SK-N-SH treated with all-trans-retinoic acid at 6 μM for 48 hours (cell line): ENCODE results near the gene ALK.

Source experiments
- ATAC-seq: fragments of 200-7000 bp; cut with Tn5 transposase; 3 replicates; pipeline ENCODE4 v1.9.1; 2020; ENCODE audit warnings: mild to moderate bottlenecking, moderate library complexity
- ARNTL ChIP-seq: fragments of 450-650 bp; formaldehyde crosslinking; IDR thresholded peaks from 2 replicates; pipeline ENCODE4 v1.5.0; 2020; ENCODE audit warnings: low read depth, mild to moderate bottlenecking, moderate library complexity, borderline replicate concordance
- BACH2 ChIP-seq: fragments of 250-450 bp; sonication (Bioruptor Pico); IDR thresholded peaks from 2 replicates; pipeline ENCODE4 v1.9.0; 2021; ENCODE audit warnings: mild to moderate bottlenecking, borderline replicate concordance
- CREB5 ChIP-seq: fragments of 250-450 bp; sonication (Bioruptor Pico); IDR thresholded peaks from 2 replicates; pipeline ENCODE4 v1.5.1; 2020; ENCODE audit warnings: low read depth, mild to moderate bottlenecking, moderate library complexity
- CSDC2 ChIP-seq: fragments of 250-450 bp; sonication (Bioruptor Pico); IDR thresholded peaks from 2 replicates; pipeline ENCODE4 v1.5.0; 2020; ENCODE audit warnings: mild to moderate bottlenecking, moderate library complexity
- CSRNP3 ChIP-seq: fragments of 250-450 bp; sonication (Bioruptor Pico); IDR thresholded peaks from 2 replicates; pipeline ENCODE4 v1.5.1; 2021; ENCODE audit warnings: mild to moderate bottlenecking, moderate library complexity
- GLIS3 ChIP-seq: fragments of 250-450 bp; sonication (Bioruptor Pico); IDR thresholded peaks from 2 replicates; pipeline ENCODE4 v1.5.0; 2020; ENCODE audit warnings: mild to moderate bottlenecking, moderate library complexity
- ISL1 ChIP-seq: fragments of 250-450 bp; sonication (Bioruptor Pico); IDR thresholded peaks from 2 replicates; pipeline ENCODE4 v2.1.2; 2022; ENCODE audit warnings: mild to moderate bottlenecking, moderate library complexity
- OSR1 ChIP-seq: fragments of 250-450 bp; sonication (Bioruptor Pico); IDR thresholded peaks from 2 replicates; pipeline ENCODE4 v1.8.0; 2022; ENCODE audit warnings: moderate library complexity, mild to moderate bottlenecking, inconsistent platforms
- POU6F1 ChIP-seq: fragments of 250-450 bp; sonication (Bioruptor Pico); IDR thresholded peaks from 2 replicates; pipeline ENCODE4 v1.8.0; 2021; ENCODE audit warnings: low read depth, mild to moderate bottlenecking, moderate library complexity, borderline replicate concordance
- PPARA ChIP-seq: fragments of 250-450 bp; sonication (Bioruptor Pico); IDR thresholded peaks from 2 replicates; pipeline ENCODE4 v1.5.0; 2020; ENCODE audit warnings: mild to moderate bottlenecking, borderline replicate concordance
- RARB ChIP-seq: fragments of 250-450 bp; sonication (Bioruptor Pico); IDR thresholded peaks from 2 replicates; pipeline ENCODE4 v1.8.0; 2021; ENCODE audit warnings: mild to moderate bottlenecking, moderate library complexity
- TCF4 ChIP-seq: fragments of 250-450 bp; sonication (Bioruptor Pico); IDR thresholded peaks from 2 replicates; pipeline ENCODE4 v1.8.0; 2021; ENCODE audit warnings: mild to moderate bottlenecking, moderate library complexity, borderline replicate concordance
- TOX ChIP-seq: fragments of 250-450 bp; sonication (Bioruptor Pico); IDR thresholded peaks from 2 replicates; pipeline ENCODE4 v1.8.0; 2021; ENCODE audit warnings: mild to moderate bottlenecking, moderate library complexity, borderline replicate concordance
- TSHZ2 ChIP-seq: fragments of 250-450 bp; sonication (Bioruptor Pico); IDR thresholded peaks from 2 replicates; pipeline ENCODE4 v1.5.0; 2020; ENCODE audit warnings: mild to moderate bottlenecking, moderate library complexity
- ZC3H10 ChIP-seq: fragments of 250-450 bp; sonication (Bioruptor Pico); IDR thresholded peaks from 2 replicates; pipeline ENCODE4 v1.5.1; 2021; ENCODE audit warnings: mild to moderate bottlenecking, moderate library complexity
- ZFP3 ChIP-seq: fragments of 250-450 bp; sonication (Bioruptor Pico); IDR thresholded peaks from 2 replicates; pipeline ENCODE4 v1.5.0; 2020; ENCODE audit warnings: mild to moderate bottlenecking, moderate library complexity
- ZNF565 ChIP-seq: fragments of 450-650 bp; formaldehyde crosslinking; conservative IDR thresholded peaks from 2 replicates; pipeline ENCODE4 v1.5.0; 2020; ENCODE audit warnings: low read depth, mild to moderate bottlenecking, moderate library complexity
- ZNF8 ChIP-seq: fragments of 450-650 bp; formaldehyde crosslinking; IDR thresholded peaks from 2 replicates; pipeline ENCODE4 v1.5.0; 2020; ENCODE audit warnings: mild to moderate bottlenecking, moderate library complexity

ALK gene

GRCh38 chr2:29317801-29318485, 603.4 kb downstream of the ALK start:
- TF ChIP-seq TSHZ2 (CRISPR knock-in tag) (no peak), ZNF8 (CRISPR knock-in tag) (no peak), TOX (no peak), ZFP3 (CRISPR knock-in tag) (no peak), OSR1 (CRISPR knock-in tag) (no peak), CREB5 (CRISPR knock-in tag) (no peak), ZNF565 (no peak)
- TF ChIP-seq, all 23 proteins: peak for 0
- no peak for ATAC-seq

- peak; percentile 81 for ATAC-seq
- TF ChIP-seq OSR1 (CRISPR knock-in tag) = no peak
- 0 out of 2 replicates have a peak, but pooled peaks have one; percentile 19 for TF ChIP-seq CREB5 (CRISPR knock-in tag)
- no peak for TF ChIP-seq GLIS3 (CRISPR knock-in tag)
- no peak; the same call in 1 of the 2 replicates for TF ChIP-seq TSHZ2 (CRISPR knock-in tag)
- TF ChIP-seq TCF4 (CRISPR knock-in tag) = peak; percentile 54; the same call in 1 of the 2 replicates
- no peak for TF ChIP-seq PPARA (CRISPR knock-in tag)
- no peak for TF ChIP-seq POU6F1 (CRISPR knock-in tag)
- peak; percentile 82 for TF ChIP-seq ISL1 (CRISPR knock-in tag)
- TF ChIP-seq CSDC2 = 0 out of 2 replicates have a peak, but pooled peaks have one; percentile 60
Observed at GRCh38 chr2:29317077-29317517, 604.3 kb downstream of the ALK start.

GRCh38 chr2:29314816-29315571, 606.4 kb downstream of the ALK start:
- TF ChIP-seq RARB (CRISPR knock-in tag) = no peak
- no peak for TF ChIP-seq OSR1 (CRISPR knock-in tag)
- TF ChIP-seq CSRNP3 = no peak
- TF ChIP-seq ARNTL = no peak
- TF ChIP-seq ZFP3 (CRISPR knock-in tag) = no peak
- TF ChIP-seq CREB5 (CRISPR knock-in tag) = no peak
- TF ChIP-seq ZC3H10 (CRISPR knock-in tag) = no peak
- no peak for TF ChIP-seq ZNF565
- no peak for TF ChIP-seq BACH2 (CRISPR knock-in tag)
- ATAC-seq = no peak; the same call in 2 of the 3 replicates
